ENCODE results near the gene CARMIL1.

CARMIL1 gene

GRCh38 chr6:25478973-25479372 is 199.8 kb downstream of the CARMIL1 start:
- no peaks in the 10 kb centered on the region for H3K79me2 ChIP-seq
- H3K36me3 ChIP-seq (ENCODE audit: control insufficient read depth, insufficient read depth, low read length), result no peaks in the 10 kb centered on the region
- no peak overlapping the region for H3K4me3 ChIP-seq (ENCODE audit: low read depth, low read length)
- H3K4me2 ChIP-seq (ENCODE audit: low read length), result no peak overlapping the region
- H3K4me1 ChIP-seq, result peaks cover 3% of the 10 kb centered on the region
- no peaks in the 10 kb centered on the region for H3K27me3 ChIP-seq (ENCODE audit: control insufficient read depth, insufficient read depth, low read length)
- H3K27ac ChIP-seq, result no peak overlapping the region
- no peak for TF ChIP-seq CTCF (IDR thresholded peaks at IDR 0.05)
- no peak overlapping the region for H2AFZ ChIP-seq
- no peak overlapping the region for H3K9ac ChIP-seq
- H3K9me3 ChIP-seq (ENCODE audit: control insufficient read depth, low read length), result no peaks in the 10 kb centered on the region

GRCh38 chr6:25481267-25481666 is 202.1 kb downstream of the CARMIL1 start:
- TF ChIP-seq CTCF (IDR thresholded peaks at IDR 0.05), result no peak
- Histone ChIP-seq H3K36me3 (ENCODE audit: control insufficient read depth, insufficient read depth, low read length) (no peaks in the 10 kb centered on the region), H3K9ac (no peak overlapping the region)

GRCh38 chr6:25482996-25483395 is 203.8 kb downstream of the CARMIL1 start:
- H3K4me1 ChIP-seq, result peaks cover 14% of the 10 kb centered on the region
- H3K9me3 ChIP-seq (ENCODE audit: control insufficient read depth, low read length), result no peaks in the 10 kb centered on the region
- no peak overlapping the region for H3K4me2 ChIP-seq (ENCODE audit: low read length)
- no peaks in the 10 kb centered on the region for H3K36me3 ChIP-seq (ENCODE audit: control insufficient read depth, insufficient read depth, low read length)
- H3K4me3 ChIP-seq (ENCODE audit: low read depth, low read length), result no peak overlapping the region
- TF ChIP-seq CTCF (IDR thresholded peaks at IDR 0.05), result no peak
- no peak overlapping the region for H3K27ac ChIP-seq
- no peaks in the 10 kb centered on the region for H3K79me2 ChIP-seq
- H2AFZ ChIP-seq, result no peak overlapping the region
- no peaks in the 10 kb centered on the region for H3K27me3 ChIP-seq (ENCODE audit: control insufficient read depth, insufficient read depth, low read length)
- H3K9ac ChIP-seq, result no peak overlapping the region

More at GRCh38 chr6:25481267-25481666, 202.1 kb downstream of the CARMIL1 start:
- no peak overlapping the region for H2AFZ ChIP-seq
- H3K79me2 ChIP-seq, result no peaks in the 10 kb centered on the region
- no peaks in the 10 kb centered on the region for H3K27me3 ChIP-seq (ENCODE audit: control insufficient read depth, insufficient read depth, low read length)
- peaks cover 9% of the 10 kb centered on the region for H3K4me1 ChIP-seq
- H3K4me2 ChIP-seq (ENCODE audit: low read length), result no peak overlapping the region
- H3K27ac ChIP-seq, result no peak overlapping the region
- no peak overlapping the region for H3K4me3 ChIP-seq (ENCODE audit: low read depth, low read length)
- H3K9me3 ChIP-seq (ENCODE audit: control insufficient read depth, low read length), result no peaks in the 10 kb centered on the region

GRCh38 chr6:25483943-25484342 is 204.8 kb downstream of the CARMIL1 start:
- H3K4me1 ChIP-seq, result peaks cover 14% of the 10 kb centered on the region
- no peak overlapping the region for H3K9ac ChIP-seq
- no peaks in the 10 kb centered on the region for H3K36me3 ChIP-seq (ENCODE audit: control insufficient read depth, insufficient read depth, low read length)
- H3K4me3 ChIP-seq (ENCODE audit: low read depth, low read length), result no peak overlapping the region
- no peak overlapping the region for H2AFZ ChIP-seq
- H3K9me3 ChIP-seq (ENCODE audit: control insufficient read depth, low read length), result no peaks in the 10 kb centered on the region
- H3K27ac ChIP-seq, result no peak overlapping the region
- H3K4me2 ChIP-seq (ENCODE audit: low read length), result no peak overlapping the region
- TF ChIP-seq CTCF (IDR thresholded peaks at IDR 0.05), result no peak
- H3K27me3 ChIP-seq (ENCODE audit: control insufficient read depth, insufficient read depth, low read length), result no peaks in the 10 kb centered on the region
- no peaks in the 10 kb centered on the region for H3K79me2 ChIP-seq

- TF ChIP-seq CTCF (IDR thresholded peaks at IDR 0.05), result no peak
- Histone ChIP-seq H3K9me3 (ENCODE audit: control insufficient read depth, low read length) (no peaks in the 10 kb centered on the region), H3K4me3 (ENCODE audit: low read depth, low read length) (no peak overlapping the region), H3K9ac (no peak overlapping the region), H3K4me2 (ENCODE audit: low read length) (no peak overlapping the region), H3K27me3 (ENCODE audit: control insufficient read depth, insufficient read depth, low read length) (no peaks in the 10 kb centered on the region), H3K27ac (no peak overlapping the region), H3K4me1 (peaks cover 15% of the 10 kb centered on the region), H2AFZ (no peak overlapping the region), H3K79me2 (no peaks in the 10 kb centered on the region), H3K36me3 (ENCODE audit: control insufficient read depth, insufficient read depth, low read length) (no peaks in the 10 kb centered on the region)
These were observed 205.7 kb downstream of the CARMIL1 start for GRCh38 chr6:25484900-25485299.
